Right lobe of liver (tissue), 4 donors: Measurements from ENCODE around the gene CSGALNACT2.

ENCODE experiments used
- POLR2A ChIP-seq: fragments of 450-650 bp; IDR thresholded peaks from one replicate; pipeline ENCODE4 v1.6.1; 2017; ENCODE audit warnings: antibody characterized with exemption, mild to moderate bottlenecking
- TF ChIP-seq, protein P1 (sequence below), 4 donors: fragments of 200-600 bp in 3 of 4; fragments of 450-650 bp in 1 of 4; IDR thresholded peaks; one replicate each; pipeline versions ENCODE4 v1.5.1 to v1.8.0; 2016 to 2022; ENCODE audit warnings: antibody characterized with exemption in 4 of 4, mild to moderate bottlenecking in 2 of 4
- donor health status: DM: no; HTN: no; CAD: no.
- donor health status: DM: no; HTN: no; CAD: no.
- donor health status: DM: no; HTN: yes; CAD: no.

DNA sequence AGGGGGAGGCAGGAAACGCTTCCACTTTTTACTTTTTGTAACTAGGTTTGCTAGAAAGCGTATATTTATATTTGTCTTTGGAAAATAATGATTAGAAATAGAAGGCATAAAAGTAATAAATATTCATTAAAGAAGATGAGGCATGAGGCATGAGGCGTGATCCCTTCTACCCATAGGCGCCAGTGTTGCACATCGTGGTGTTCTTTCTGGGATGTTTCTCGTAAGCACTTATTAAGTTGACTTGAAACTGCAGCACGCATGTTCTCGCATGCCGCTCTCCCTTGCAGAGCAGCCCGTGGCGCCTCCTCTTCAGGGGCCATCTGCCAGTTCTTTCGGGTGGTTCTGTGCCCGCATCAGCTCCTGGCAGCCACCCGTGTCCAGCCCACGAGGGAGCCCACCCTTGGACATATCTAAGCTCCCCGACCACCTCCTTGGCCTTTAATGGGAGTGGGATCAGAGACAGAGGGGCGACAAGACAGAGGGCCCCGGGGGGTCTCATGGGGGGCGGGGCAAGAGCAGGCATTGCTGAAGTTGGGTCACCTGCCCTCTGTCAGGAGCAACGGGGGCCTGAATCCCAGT, 28.5 kb upstream of the CSGALNACT2 start:
- TF ChIP-seq, protein P1, sequence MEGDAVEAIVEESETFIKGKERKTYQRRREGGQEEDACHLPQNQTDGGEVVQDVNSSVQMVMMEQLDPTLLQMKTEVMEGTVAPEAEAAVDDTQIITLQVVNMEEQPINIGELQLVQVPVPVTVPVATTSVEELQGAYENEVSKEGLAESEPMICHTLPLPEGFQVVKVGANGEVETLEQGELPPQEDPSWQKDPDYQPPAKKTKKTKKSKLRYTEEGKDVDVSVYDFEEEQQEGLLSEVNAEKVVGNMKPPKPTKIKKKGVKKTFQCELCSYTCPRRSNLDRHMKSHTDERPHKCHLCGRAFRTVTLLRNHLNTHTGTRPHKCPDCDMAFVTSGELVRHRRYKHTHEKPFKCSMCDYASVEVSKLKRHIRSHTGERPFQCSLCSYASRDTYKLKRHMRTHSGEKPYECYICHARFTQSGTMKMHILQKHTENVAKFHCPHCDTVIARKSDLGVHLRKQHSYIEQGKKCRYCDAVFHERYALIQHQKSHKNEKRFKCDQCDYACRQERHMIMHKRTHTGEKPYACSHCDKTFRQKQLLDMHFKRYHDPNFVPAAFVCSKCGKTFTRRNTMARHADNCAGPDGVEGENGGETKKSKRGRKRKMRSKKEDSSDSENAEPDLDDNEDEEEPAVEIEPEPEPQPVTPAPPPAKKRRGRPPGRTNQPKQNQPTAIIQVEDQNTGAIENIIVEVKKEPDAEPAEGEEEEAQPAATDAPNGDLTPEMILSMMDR (IDR thresholded peaks at IDR 0.05), result no peak
- TF ChIP-seq POLR2A, result no peak
